NCI-H2227 treated with DMSO at 0.1 percent for 48 hours (cell line): Measurements from ENCODE around the gene GPC6.

Experiments
- DNase-seq: peaks from one replicate; lab custom pipeline; 2025; lab: John Stamatoyannopoulos, UW

The GPC6 gene

GRCh38 chr13:93589788-93590187 is 363.2 kb downstream of the GPC6 start:
- DNase-seq: no peak

GRCh38 chr13:93603043-93603442 is 376.4 kb downstream of the GPC6 start:
- DNase-seq: no peak

GRCh38 chr13:93614776-93615175 is 388.2 kb downstream of the GPC6 start:
- DNase-seq: no peak

- no peak for DNase-seq
Observed at GRCh38 chr13:93620181-93620765, 393.7 kb downstream of the GPC6 start.

- no peak for DNase-seq
Observed at GRCh38 chr13:93621051-93621450, 394.4 kb downstream of the GPC6 start.

- no peak for DNase-seq
Observed at GRCh38 chr13:93621966-93622365, 395.4 kb downstream of the GPC6 start.

- DNase-seq: no peak
Observed at GRCh38 chr13:93624311-93624777, 397.7 kb downstream of the GPC6 start.

- no peak for DNase-seq
Observed at GRCh38 chr13:93625536-93625935, 398.9 kb downstream of the GPC6 start.

GRCh38 chr13:93628136-93628797 is 401.7 kb downstream of the GPC6 start:
- DNase-seq: no peak

GRCh38 chr13:93635616-93636032 is 409.0 kb downstream of the GPC6 start:
- DNase-seq: no peak

GRCh38 chr13:93637852-93638251 is 411.2 kb downstream of the GPC6 start:
- DNase-seq: no peak

GRCh38 chr13:93640452-93640851 is 413.8 kb downstream of the GPC6 start:
- DNase-seq: no peak

GRCh38 chr13:93646245-93646644 is 419.6 kb downstream of the GPC6 start:
- DNase-seq: no peak

GRCh38 chr13:93649496-93649895 is 422.9 kb downstream of the GPC6 start:
- no peak for DNase-seq

- DNase-seq: no peak
Observed at GRCh38 chr13:93653776-93654175, 427.2 kb downstream of the GPC6 start.

GRCh38 chr13:93655154-93655553 is 428.5 kb downstream of the GPC6 start:
- DNase-seq: no peak

- no peak for DNase-seq
Observed at GRCh38 chr13:93660391-93661063, 433.9 kb downstream of the GPC6 start.

- DNase-seq: no peak
Observed at GRCh38 chr13:93670866-93671265, 444.3 kb downstream of the GPC6 start.

- no peak for DNase-seq
Observed at GRCh38 chr13:93672996-93673395, 446.4 kb downstream of the GPC6 start.

- peak; percentile 76 for DNase-seq
Observed at GRCh38 chr13:93673885-93674284, 447.3 kb downstream of the GPC6 start.

- no peak for DNase-seq
Observed at GRCh38 chr13:93674337-93674755, 447.7 kb downstream of the GPC6 start.

GRCh38 chr13:93680329-93680728 is 453.7 kb downstream of the GPC6 start:
- DNase-seq: no peak

- no peak for DNase-seq
Observed at GRCh38 chr13:93685900-93686299, 459.3 kb downstream of the GPC6 start.
